Measurements from ENCODE around the gene AGK.

- TF ChIP-seq CTCF (IDR thresholded peaks at IDR 0.05; ENCODE audit: insufficient read depth, low read length) = no peak
- no peak for TF ChIP-seq GABPA (IDR thresholded peaks at IDR 0.05; ENCODE audit: low read depth)
- TF ChIP-seq REST (IDR thresholded peaks at IDR 0.05; ENCODE audit: insufficient replicate concordance, low read depth) = no peak
- TF ChIP-seq POLR2AphosphoS5 (IDR thresholded peaks at IDR 0.05; ENCODE audit: low read depth) = no peak
- TF ChIP-seq SPI1 (IDR thresholded peaks at IDR 0.05; ENCODE audit: borderline replicate concordance, low read depth) = no peak
Observed at GRCh38 chr7:141624763-141625162, 73.6 kb downstream of the AGK start.

Measured in HL-60 (cell line).